Thyroid gland (tissue), 4 donors: ENCODE measurements around the gene CDK5RAP2. TPM values are rescaled to one million over a fixed set of nuclear protein-coding genes. Genes with fewer than 3 reads are reported as not detected.

Experiments used
- DNase-seq, 2 donors: peaks; one replicate each; pipeline ENCODE4 v3.0.0-alpha.2; 2019
- H3K27ac ChIP-seq, 3 donors: fragments of 200-600 bp; sonication (generic); 1 replicate in 2 of 3; 2 replicates in 1 of 3; pipeline ENCODE4 v1.5.1; 2016 to 2019; ENCODE audit warnings: mild to moderate bottlenecking in 1 of 3, moderate library complexity in 1 of 3
- H3K27me3 ChIP-seq: fragments of 200-600 bp; sonication (generic); one replicate; pipeline ENCODE4 v1.5.1; 2019
- H3K36me3 ChIP-seq, 2 donors: fragments of 200-600 bp; sonication (generic); one replicate each; pipeline ENCODE4 v1.5.1; 2016 to 2019
- H3K4me1 ChIP-seq, 2 donors: fragments of 200-600 bp; sonication (generic); one replicate each; pipeline ENCODE4 v1.5.1; 2017 to 2019
- H3K4me3 ChIP-seq, 3 donors: fragments of 200-600 bp; sonication (generic); replicated peaks in 1 of 3; 1 replicate in 2 of 3; 2 replicates in 1 of 3; pipeline ENCODE4 v1.5.1; 2016; ENCODE audit warnings: mild to moderate bottlenecking in 1 of 3
- H3K9me3 ChIP-seq: fragments of 200-600 bp; sonication (generic); one replicate; pipeline ENCODE4 v1.5.1; 2017
- POLR2A ChIP-seq, 2 donors: fragments of 450-650 bp; IDR thresholded peaks; one replicate each; pipeline ENCODE4 v1.6.1; 2017; ENCODE audit warnings: antibody characterized with exemption in 2 of 2, mild to moderate bottlenecking in 2 of 2, moderate library complexity in 1 of 2
- WGBS, 2 donors: methylation state at CpG; one replicate each; pipeline ENCODE4 v1.1.5; 2017; 5-methylcytosine and 5-hydroxymethylcytosine counted together
- intact Hi-C: fragments of 100-400 bp; cut with DNase I; formaldehyde crosslinking; loops from one replicate; pipeline ENCODE4 v1.15.1; 2023
- total RNA-seq, 4 donors: library from RNA; depleted of rRNA; stranded (reverse); fragments of >200 nt; gene quantifications; one replicate each; pipeline ENCODE4 v1.2.3, GENCODE V29; 2016
- TF ChIP-seq, protein P1 (sequence below), 6 experiments: fragments of 200-600 bp in 3 of 6; fragments of 450-650 bp in 3 of 6; sonication (generic) in 3 of 6; IDR thresholded peaks; one replicate each; pipeline ENCODE4 v1.5.1; 2016 to 2019; ENCODE audit warnings: antibody characterized with exemption in 6 of 6, mild to moderate bottlenecking in 2 of 6, inconsistent platforms in 1 of 6, moderate library complexity in 1 of 6

CDK5RAP2 gene
- total RNA-seq, 4 donors from 2014 or later: 39.5 to 51.9 (median 46.9) TPM

DNA sequence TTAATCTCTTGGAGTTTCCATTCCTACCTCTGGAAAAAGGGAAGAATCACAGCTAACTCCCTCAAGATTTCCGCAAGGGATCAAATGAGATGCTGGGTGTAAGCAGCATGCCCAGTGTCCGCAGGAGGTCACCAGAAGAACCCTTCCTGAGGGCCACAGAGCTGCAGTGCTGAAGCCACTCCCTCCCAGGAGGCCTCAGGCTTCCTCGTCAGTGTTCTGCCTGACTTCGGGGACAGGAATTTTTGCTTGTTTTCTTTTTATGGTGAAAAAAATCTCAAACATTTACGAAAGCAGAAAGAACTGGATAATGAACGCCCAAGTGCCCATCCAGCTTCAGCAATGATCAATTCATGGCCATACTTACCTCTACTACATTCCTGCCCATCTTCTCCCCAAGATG, 183.0 kb downstream of the CDK5RAP2 start:
- no peak for TF ChIP-seq POLR2A (IDR thresholded peaks at IDR 0.05)
- TF ChIP-seq, protein P1, sequence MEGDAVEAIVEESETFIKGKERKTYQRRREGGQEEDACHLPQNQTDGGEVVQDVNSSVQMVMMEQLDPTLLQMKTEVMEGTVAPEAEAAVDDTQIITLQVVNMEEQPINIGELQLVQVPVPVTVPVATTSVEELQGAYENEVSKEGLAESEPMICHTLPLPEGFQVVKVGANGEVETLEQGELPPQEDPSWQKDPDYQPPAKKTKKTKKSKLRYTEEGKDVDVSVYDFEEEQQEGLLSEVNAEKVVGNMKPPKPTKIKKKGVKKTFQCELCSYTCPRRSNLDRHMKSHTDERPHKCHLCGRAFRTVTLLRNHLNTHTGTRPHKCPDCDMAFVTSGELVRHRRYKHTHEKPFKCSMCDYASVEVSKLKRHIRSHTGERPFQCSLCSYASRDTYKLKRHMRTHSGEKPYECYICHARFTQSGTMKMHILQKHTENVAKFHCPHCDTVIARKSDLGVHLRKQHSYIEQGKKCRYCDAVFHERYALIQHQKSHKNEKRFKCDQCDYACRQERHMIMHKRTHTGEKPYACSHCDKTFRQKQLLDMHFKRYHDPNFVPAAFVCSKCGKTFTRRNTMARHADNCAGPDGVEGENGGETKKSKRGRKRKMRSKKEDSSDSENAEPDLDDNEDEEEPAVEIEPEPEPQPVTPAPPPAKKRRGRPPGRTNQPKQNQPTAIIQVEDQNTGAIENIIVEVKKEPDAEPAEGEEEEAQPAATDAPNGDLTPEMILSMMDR (IDR thresholded peaks at IDR 0.05): no peak
- no peak for DNase-seq
- no peaks in the 10 kb centered on the region for H3K27me3 ChIP-seq
- no peaks in the 10 kb centered on the region for H3K4me1 ChIP-seq
- no peaks in the 10 kb centered on the region for H3K9me3 ChIP-seq
- H3K4me3 ChIP-seq: no peak overlapping the region
- peaks cover 43 to 55% of the 10 kb centered on the region in 2 donors for H3K36me3 ChIP-seq
- no peak overlapping the region for H3K27ac ChIP-seq
- intact Hi-C loops: no loop called here
- 82 to 87% methylated on average over 6 of the region's 6 CpGs for WGBS, 2 donors

DNA sequence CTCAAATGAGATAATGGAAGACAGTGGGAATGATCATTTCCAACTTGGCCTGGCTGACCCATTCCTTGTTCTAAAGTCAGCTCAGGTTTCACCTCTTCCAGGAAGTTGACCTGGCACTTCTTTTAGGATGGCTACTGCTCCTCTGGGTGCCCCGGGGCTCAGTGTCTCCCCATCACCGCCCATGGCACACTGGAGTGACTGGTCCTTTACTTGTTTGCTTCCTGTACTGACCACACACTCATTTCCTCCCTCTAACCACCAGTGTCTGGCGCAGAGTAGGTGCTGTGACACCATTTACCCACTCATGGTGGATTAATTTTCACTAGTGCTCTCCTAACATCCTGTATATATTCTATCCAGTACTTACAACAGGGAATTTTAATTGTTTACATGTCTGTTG, 183.5 kb downstream of the CDK5RAP2 start:
- Histone ChIP-seq H3K4me3 (no peak overlapping the region), H3K9me3 (no peaks in the 10 kb centered on the region), H3K27me3 (no peaks in the 10 kb centered on the region), H3K4me1 (no peaks in the 10 kb centered on the region), H3K36me3 (peaks cover 45 to 59% of the 10 kb centered on the region in 2 donors), H3K27ac (no peak overlapping the region)
- no peak for DNase-seq
- WGBS, 2 donors: 91 to 93% methylated on average over 3 of the region's 3 CpGs
- TF ChIP-seq POLR2A (IDR thresholded peaks at IDR 0.05): no peak
- TF ChIP-seq, protein P1 (IDR thresholded peaks at IDR 0.05): no peak
- intact Hi-C loops: no loop called here

DNA sequence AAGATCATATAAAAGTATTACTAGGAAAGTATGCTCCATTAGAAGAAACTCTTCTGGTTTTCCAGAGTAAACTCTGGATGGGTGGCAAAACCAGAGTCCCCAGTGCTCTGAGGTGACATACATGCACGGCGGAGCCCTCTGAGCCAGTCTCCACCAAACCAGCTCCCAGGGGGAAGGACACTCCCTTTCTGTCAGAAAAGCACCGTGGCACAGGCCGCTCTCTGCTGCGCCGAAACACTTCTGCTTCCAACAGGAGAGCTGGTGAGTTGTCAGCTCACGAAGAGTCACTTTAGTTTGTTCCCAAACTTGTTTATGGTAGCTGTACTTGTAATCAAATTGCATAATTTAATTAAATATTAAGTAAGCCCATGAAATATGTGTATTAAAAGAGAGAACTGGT, 184.6 kb downstream of the CDK5RAP2 start:
- Histone ChIP-seq H3K27ac (no peak overlapping the region), H3K4me1 (no peaks in the 10 kb centered on the region), H3K4me3 (no peak overlapping the region), H3K36me3 (peaks cover 44 to 61% of the 10 kb centered on the region in 2 donors), H3K9me3 (no peaks in the 10 kb centered on the region), H3K27me3 (no peaks in the 10 kb centered on the region)
- intact Hi-C loops: no loop called here
- TF ChIP-seq, protein P1 (IDR thresholded peaks at IDR 0.05): no peak
- no peak for TF ChIP-seq POLR2A (IDR thresholded peaks at IDR 0.05)
- WGBS, 2 donors: 94 to 96% methylated on average over 7 of the region's 7 CpGs
- no peak for DNase-seq

DNA sequence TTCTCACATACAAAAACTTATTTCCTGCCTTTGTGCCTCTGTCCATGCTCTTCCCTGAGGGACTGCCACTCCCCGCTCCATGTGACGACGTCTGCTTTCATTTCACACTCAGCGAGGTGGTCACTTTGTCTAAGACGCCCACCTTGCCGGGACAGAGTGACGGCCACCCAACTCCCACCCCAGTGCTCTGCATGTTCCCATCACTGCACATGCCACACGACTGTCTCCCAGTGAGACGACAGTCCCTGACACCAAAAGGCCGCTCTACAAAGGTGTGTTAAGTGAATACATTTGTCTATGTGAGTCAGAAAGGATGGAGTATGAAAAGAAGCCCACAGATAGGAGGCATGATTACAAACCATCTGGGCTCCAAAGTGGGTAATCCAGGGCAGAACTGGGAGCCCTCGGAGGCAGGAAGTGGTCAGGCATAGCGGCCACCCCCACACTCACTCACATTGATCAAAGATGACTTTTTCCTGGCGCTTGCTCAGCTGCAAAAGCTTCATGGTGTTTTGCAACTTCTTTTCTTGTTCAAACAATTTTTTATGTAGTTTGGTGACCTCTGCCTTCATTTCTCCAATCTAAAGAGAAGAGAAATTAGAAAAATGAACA, 185.8 kb downstream of the CDK5RAP2 start:
- no peak overlapping the region for H3K27ac ChIP-seq
- no peaks in the 10 kb centered on the region for H3K4me1 ChIP-seq
- no peaks in the 10 kb centered on the region for H3K9me3 ChIP-seq
- H3K4me3 ChIP-seq: no peak overlapping the region
- H3K36me3 ChIP-seq: peaks cover 38 to 50% of the 10 kb centered on the region in 2 donors
- H3K27me3 ChIP-seq: no peaks in the 10 kb centered on the region
- no peak for DNase-seq
- TF ChIP-seq, protein P1 (IDR thresholded peaks at IDR 0.05): no peak
- no peak for TF ChIP-seq POLR2A (IDR thresholded peaks at IDR 0.05)
- intact Hi-C loops: no loop called here
- 82 to 85% methylated on average over 13 of the region's 13 CpGs for WGBS, 2 donors

DNA sequence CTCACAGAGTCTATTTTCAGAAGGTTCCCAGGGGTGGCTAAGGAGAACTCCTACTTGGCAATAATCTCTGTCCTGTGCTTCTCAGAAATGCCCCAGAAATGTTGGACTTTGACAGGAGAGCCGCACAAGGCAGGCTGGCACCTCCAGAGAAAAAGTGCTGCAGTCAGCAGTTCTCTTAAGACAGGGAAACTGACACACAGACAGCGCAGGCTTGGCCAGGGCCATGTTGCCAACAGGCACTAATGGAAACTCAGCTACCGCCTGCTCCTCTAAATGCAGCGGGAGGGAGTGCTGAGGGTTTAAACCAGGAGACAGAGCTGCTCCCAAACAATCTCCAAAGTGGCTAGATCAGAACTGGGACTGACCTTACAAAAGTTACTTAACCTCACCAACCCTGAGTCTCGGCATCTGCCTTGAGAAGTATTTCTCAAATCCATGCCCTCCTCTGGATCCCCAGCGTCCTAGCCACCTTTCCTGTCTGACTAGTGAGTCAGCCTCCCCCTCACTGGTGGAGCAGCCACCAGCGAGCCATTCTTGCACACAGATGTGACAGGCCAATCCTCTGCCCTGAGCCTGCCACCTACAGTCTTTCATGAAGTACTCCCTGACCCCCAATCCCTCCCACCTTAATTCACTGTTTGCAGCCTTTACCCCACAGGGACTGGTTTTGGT, 186.4 kb downstream of the CDK5RAP2 start:
- intact Hi-C loops: no loop called here
- Histone ChIP-seq H3K27me3 (no peaks in the 10 kb centered on the region), H3K9me3 (no peaks in the 10 kb centered on the region), H3K36me3 (peaks cover 38 to 43% of the 10 kb centered on the region in 2 donors), H3K27ac (no peak overlapping the region), H3K4me1 (no peaks in the 10 kb centered on the region), H3K4me3 (no peak overlapping the region)
- TF ChIP-seq, protein P1 (IDR thresholded peaks at IDR 0.05): no peak
- TF ChIP-seq POLR2A (IDR thresholded peaks at IDR 0.05): no peak
- no peak for DNase-seq
- WGBS, 2 donors: 79 to 82% methylated on average over 7 of the region's 7 CpGs
